ENCODE measurements around the gene ZNF236. TPM values are rescaled to one million over a fixed set of nuclear protein-coding genes. Genes with fewer than 3 reads are reported as not detected.
A peak's percentile ranks its signal among the peaks of the same experiment; 100 is the strongest.

ZNF236 gene
- total and polyA plus RNA-seq, 2 of the 8 experiments (the other 6 are each of a cell fraction or from before 2014, with no cell fraction given) = 6.7 to 14.5 TPM

DNA sequence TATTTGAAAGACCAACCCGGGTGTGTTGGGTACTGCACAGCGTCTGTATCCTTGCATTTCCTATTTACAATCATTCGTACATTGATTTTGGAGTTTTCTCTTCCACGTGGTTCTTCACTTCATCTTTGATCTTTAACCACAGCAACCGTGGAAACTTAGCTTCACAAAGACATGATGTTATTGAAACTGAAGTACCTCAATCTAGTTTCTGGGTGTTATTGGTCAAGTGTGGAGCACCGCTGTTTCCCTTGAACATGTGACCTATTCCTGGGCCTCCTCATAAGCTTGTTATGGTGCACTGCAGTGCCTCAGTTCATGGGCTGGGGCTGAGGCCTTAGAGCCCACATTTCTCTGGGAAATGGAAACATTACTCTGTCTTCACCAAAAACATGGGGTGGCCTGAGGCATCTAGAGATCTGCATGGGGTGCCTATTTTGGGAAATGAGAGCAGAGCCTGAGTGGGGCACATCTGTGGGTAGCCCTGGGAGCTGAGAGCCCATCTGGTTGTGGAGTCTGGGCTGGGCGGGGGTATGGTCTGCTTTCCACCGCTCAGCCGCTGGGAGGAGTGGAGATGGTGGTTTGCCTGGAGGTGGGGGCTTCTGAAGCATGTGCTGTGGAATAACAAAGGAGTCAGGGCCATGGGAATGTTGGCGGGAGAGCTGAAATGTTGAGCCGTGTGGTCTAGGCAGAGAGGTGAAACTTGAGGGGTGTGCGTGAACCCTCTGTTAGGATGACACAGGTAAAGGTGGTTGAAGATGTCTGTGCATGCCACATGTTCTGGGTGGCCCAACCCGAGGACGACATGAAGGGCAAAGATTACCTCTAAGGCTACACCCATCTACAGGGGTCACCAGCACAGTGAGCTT, 37.4 kb downstream of the ZNF236 start:
- no peak overlapping the region for H2BK5ac ChIP-seq (ENCODE audit: low read depth, low read length)
- no peak overlapping the region for H3K23ac ChIP-seq (ENCODE audit: insufficient read length)
- H3K4me2 ChIP-seq (ENCODE audit: insufficient read depth in 1 of 2, low read depth in 2 of 2, low read length in 2 of 2) = no peak overlapping the region
- FAIRE-seq = no peak
- H3K36me3 ChIP-seq (ENCODE audit: control insufficient read depth in 2 of 4, insufficient read depth in 4 of 4, low read length in 3 of 4) = 0 out of 8 replicates have a peak, but pooled peaks cover 0 to 3% (median 0%) of the 10 kb centered on the region in 4 experiments
- no peak overlapping the region for H3K18ac ChIP-seq (ENCODE audit: extremely low read depth, low read length)
- H2BK120ac ChIP-seq (replicated peaks; ENCODE audit: low read depth, low read length) = no peak overlapping the region
- H3K23me2 ChIP-seq (ENCODE audit: low read depth, low read length) = no peaks in the 10 kb centered on the region
- no peaks in the 10 kb centered on the region for H3K79me2 ChIP-seq (ENCODE audit: control insufficient read depth in 1 of 2, insufficient read depth in 2 of 2, low read length in 2 of 2)
- no peak overlapping the region for H2BK15ac ChIP-seq (ENCODE audit: low read length)
- H3K9ac ChIP-seq (replicated peaks in 1 of 4; ENCODE audit: extremely low read depth in 1 of 4, low read depth in 3 of 4, low read length in 3 of 4) = no peak overlapping the region
- peaks cover 0 to 1% of the 10 kb centered on the region in 2 experiments for H4K20me1 ChIP-seq (replicated peaks in 1 of 2; ENCODE audit: control insufficient read depth in 1 of 2, insufficient read depth in 2 of 2, low read length in 2 of 2)
- H4K91ac ChIP-seq (replicated peaks; ENCODE audit: insufficient read length, low read length) = no peak overlapping the region
- H3K4me3 ChIP-seq (ENCODE audit: extremely low read depth in 1 of 4, insufficient read depth in 2 of 4, low read depth in 3 of 4, low read length in 4 of 4) = no peak overlapping the region
- no peaks in the 10 kb centered on the region for H3K9me3 ChIP-seq (ENCODE audit: insufficient read depth in 2 of 2, low read depth in 1 of 2, low read length in 1 of 2)
- ChIA-PET CTCF (ENCODE audit: partially characterized antibody) (interaction anchor here (0.5 to 3.6 kb wide), 6 partner anchors 12 to 203 kb away, joined by 3 to 26 read pairs (median 5); no protein-coding TSS in a partner anchor), POLR2A (ENCODE audit: partially characterized antibody) (no interaction called here)
- H4K8ac ChIP-seq (ENCODE audit: extremely low read depth, insufficient read depth, low read length) = no peak overlapping the region
- H2BK20ac ChIP-seq (ENCODE audit: low read length) = no peak overlapping the region
- peak overlapping the region; percentile 75; the same call in 1 of the 2 replicates for H2BK12ac ChIP-seq (ENCODE audit: low read depth, low read length)
- H4K5ac ChIP-seq (ENCODE audit: insufficient read length, low read depth, low read length) = no peak overlapping the region
- no peak overlapping the region for H3K4ac ChIP-seq (replicated peaks; ENCODE audit: insufficient read length, low read depth, low read length)
- no peak overlapping the region for H3K14ac ChIP-seq (ENCODE audit: insufficient read length)
- H3K56ac ChIP-seq (replicated peaks; ENCODE audit: insufficient read length, low read depth, low read length) = no peak overlapping the region
- H3K4me1 ChIP-seq (replicated peaks in 1 of 4; ENCODE audit: control insufficient read depth in 3 of 4, insufficient read depth in 4 of 4, low read length in 3 of 4) = 0 out of 7 replicates have a peak, but pooled peaks cover 0 to 4% (median 2%) of the 10 kb centered on the region in 4 experiments
- H2AFZ ChIP-seq (ENCODE audit: low read length) = no peak overlapping the region
- no peaks in the 10 kb centered on the region for H3K27me3 ChIP-seq (replicated peaks in 1 of 4; ENCODE audit: control insufficient read depth in 3 of 4, extremely low read depth in 1 of 4, insufficient read depth in 3 of 4, low read length in 3 of 4)
- 92% methylated on average over 14 of the region's 14 CpGs; no CpG with 5 or more reads in 1 of the 2 experiments for WGBS, 2 experiments (ENCODE audit: extremely low coverage in 1 of 2, insufficient coverage in 1 of 2, insufficient read length in 1 of 2, insufficient replicate concordance in 2 of 2, low coverage in 1 of 2, low lambda C conversion rate in 2 of 2, missing lambda C conversion rate in 1 of 2)
- 0 out of 2 replicates have a peak, but pooled peaks cover 2% of the 10 kb centered on the region for H3K79me1 ChIP-seq (ENCODE audit: low read depth, low read length)
- no peak for TF ChIP-seq NRF1 (IDR thresholded peaks at IDR 0.05; ENCODE audit: low read depth, low read length)
- TF ChIP-seq, protein P1, sequence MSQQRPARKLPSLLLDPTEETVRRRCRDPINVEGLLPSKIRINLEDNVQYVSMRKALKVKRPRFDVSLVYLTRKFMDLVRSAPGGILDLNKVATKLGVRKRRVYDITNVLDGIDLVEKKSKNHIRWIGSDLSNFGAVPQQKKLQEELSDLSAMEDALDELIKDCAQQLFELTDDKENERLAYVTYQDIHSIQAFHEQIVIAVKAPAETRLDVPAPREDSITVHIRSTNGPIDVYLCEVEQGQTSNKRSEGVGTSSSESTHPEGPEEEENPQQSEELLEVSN (IDR thresholded peaks at IDR 0.05) = peak; percentile 88
- TF ChIP-seq, protein P2, sequence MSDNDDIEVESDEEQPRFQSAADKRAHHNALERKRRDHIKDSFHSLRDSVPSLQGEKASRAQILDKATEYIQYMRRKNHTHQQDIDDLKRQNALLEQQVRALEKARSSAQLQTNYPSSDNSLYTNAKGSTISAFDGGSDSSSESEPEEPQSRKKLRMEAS (IDR thresholded peaks at IDR 0.05) = peak; percentile 67
- no peak overlapping the region for H3K27ac ChIP-seq (ENCODE audit: low read depth, low read length)
- DNase-seq (ENCODE audit: low read depth in 1 of 2, low spot score in 2 of 2) = no peak
- H2AK5ac ChIP-seq (ENCODE audit: low read depth, low read length) = no peak overlapping the region

Data from H1 (cell line).